ENCODE results near the gene KLHL3. TPM values are rescaled to one million over a fixed set of nuclear protein-coding genes. Genes with fewer than 3 reads are reported as not detected.

The KLHL3 gene
- total RNA-seq, 2 donors from 2014 or later, result 24.6 to 38.2 TPM

DNA sequence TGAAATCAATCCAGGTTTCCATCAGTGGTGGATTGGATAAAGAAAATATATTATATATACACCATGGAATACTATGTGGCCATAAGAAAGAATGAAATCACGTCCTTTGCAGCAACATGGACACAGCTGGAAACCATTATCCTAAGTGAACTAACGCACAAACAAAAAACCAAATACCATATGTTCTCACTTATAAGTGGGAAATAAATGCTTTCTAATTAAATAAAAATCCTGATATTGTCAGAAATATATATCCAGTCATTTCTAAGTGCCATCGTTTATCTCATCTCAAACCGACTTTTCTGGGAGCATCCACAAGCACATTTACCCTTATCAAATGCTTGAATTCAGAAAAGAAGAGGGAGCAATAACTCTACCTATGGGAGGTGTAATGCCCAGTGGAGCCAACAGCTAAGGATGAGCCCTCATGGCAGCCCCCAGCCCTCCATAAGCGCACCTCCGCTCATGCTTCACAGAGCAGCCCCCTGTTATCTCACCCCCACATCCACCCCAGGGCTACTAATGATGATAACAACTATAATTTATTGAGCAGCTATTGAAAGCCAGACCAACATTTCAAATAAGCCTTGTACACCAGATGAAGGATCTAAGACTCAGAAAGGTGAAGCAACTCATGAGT is 135.0 kb downstream of the KLHL3 start:
- no peak overlapping the region for H3K27ac ChIP-seq
- H3K27me3 ChIP-seq, result no peaks in the 10 kb centered on the region
- no peaks in the 10 kb centered on the region for H3K9me3 ChIP-seq
- H3K4me1 ChIP-seq, result no peaks in the 10 kb centered on the region
- TF ChIP-seq CTCF (IDR thresholded peaks at IDR 0.05), result no peak
- DNase-seq (ENCODE audit: low spot score), result no peak
- no peaks in the 10 kb centered on the region for H3K36me3 ChIP-seq
- H3K4me3 ChIP-seq, result no peak overlapping the region

GRCh38 chr5:137599457-137599856 is 136.4 kb downstream of the KLHL3 start:
- H3K36me3 ChIP-seq, result no peaks in the 10 kb centered on the region
- no peak overlapping the region for H3K4me3 ChIP-seq
- H3K27me3 ChIP-seq, result no peaks in the 10 kb centered on the region
- no peak for DNase-seq (ENCODE audit: low spot score)
- no peaks in the 10 kb centered on the region for H3K9me3 ChIP-seq
- TF ChIP-seq CTCF (IDR thresholded peaks at IDR 0.05), result no peak
- no peak overlapping the region for H3K27ac ChIP-seq
- no peaks in the 10 kb centered on the region for H3K4me1 ChIP-seq

GRCh38 chr5:137598399-137598798 is 137.5 kb downstream of the KLHL3 start:
- Histone ChIP-seq H3K27me3 (no peaks in the 10 kb centered on the region), H3K9me3 (no peaks in the 10 kb centered on the region), H3K36me3 (no peaks in the 10 kb centered on the region), H3K27ac (no peak overlapping the region), H3K4me1 (no peaks in the 10 kb centered on the region), H3K4me3 (no peak overlapping the region)
- TF ChIP-seq CTCF (IDR thresholded peaks at IDR 0.05), result no peak
- no peak for DNase-seq (ENCODE audit: low spot score)

DNA sequence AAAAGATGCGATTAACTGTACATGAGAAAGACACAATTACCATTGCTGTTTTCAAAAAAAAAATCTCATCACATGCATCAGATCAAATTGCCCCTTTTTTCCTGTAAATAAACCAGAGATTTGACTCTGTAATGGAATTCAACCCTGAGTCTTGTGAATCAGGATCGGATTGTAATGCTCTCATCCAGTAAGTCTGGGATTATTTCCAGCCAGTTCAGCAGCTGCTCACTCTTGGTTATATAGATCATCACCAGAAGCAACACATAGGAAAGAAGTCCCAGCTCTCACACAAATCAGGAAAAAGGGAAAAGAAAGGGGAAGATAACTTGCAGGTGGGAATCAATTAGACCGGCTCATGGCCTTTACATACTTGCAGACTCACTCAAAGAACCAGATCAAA is 138.9 kb downstream of the KLHL3 start:
- H3K9me3 ChIP-seq, result peaks cover 0 to 7% of the 10 kb centered on the region in 2 donors
- no peak overlapping the region for H3K27ac ChIP-seq
- no peak overlapping the region for H3K4me3 ChIP-seq
- no peaks in the 10 kb centered on the region for H3K36me3 ChIP-seq
- no peak for TF ChIP-seq CTCF (IDR thresholded peaks at IDR 0.05)
- H3K27me3 ChIP-seq, result no peaks in the 10 kb centered on the region
- DNase-seq (ENCODE audit: low spot score), result no peak
- H3K4me1 ChIP-seq, result no peaks in the 10 kb centered on the region

- no peak overlapping the region for H3K4me3 ChIP-seq
- no peak for TF ChIP-seq CTCF (IDR thresholded peaks at IDR 0.05)
- no peak overlapping the region for H3K27ac ChIP-seq
- H3K9me3 ChIP-seq, result peaks cover 0 to 9% of the 10 kb centered on the region in 2 donors
- H3K4me1 ChIP-seq, result no peaks in the 10 kb centered on the region
- DNase-seq (ENCODE audit: low spot score), result no peak
- H3K36me3 ChIP-seq, result no peaks in the 10 kb centered on the region
- no peaks in the 10 kb centered on the region for H3K27me3 ChIP-seq
Observed at GRCh38 chr5:137595396-137596079, 140.4 kb downstream of the KLHL3 start.
